ENCODE data around the gene DNM3. TPM values are rescaled to one million over a fixed set of nuclear protein-coding genes. Genes with fewer than 3 reads are reported as not detected.

DNM3 gene
- total RNA-seq, 1 donor from 2014 or later = 4.7 TPM

- Mint-ChIP-seq H3K4me3 (ENCODE audit: unreplicated experiment) (no peak overlapping the region), H3K36me3 (ENCODE audit: low read depth, unreplicated experiment) (peaks cover 18% of the 10 kb centered on the region), H3K27ac (ENCODE audit: unreplicated experiment) (no peak overlapping the region), H3K27me3 (ENCODE audit: low read depth, unreplicated experiment) (no peaks in the 10 kb centered on the region), H3K9me3 (ENCODE audit: unreplicated experiment) (peaks cover 11% of the 10 kb centered on the region), H3K4me1 (ENCODE audit: low read depth, unreplicated experiment) (peaks cover 37% of the 10 kb centered on the region)
- DNase-seq (ENCODE audit: low read depth) = no peak
- Histone ChIP-seq H4K20me1 (ENCODE audit: insufficient read depth, low read length) (no peaks in the 10 kb centered on the region), H3K36me3 (ENCODE audit: insufficient read depth, low read length) (no peaks in the 10 kb centered on the region), H3K79me2 (ENCODE audit: insufficient read depth, low read length) (peaks cover 14% of the 10 kb centered on the region), H3K9me3 (ENCODE audit: insufficient read depth, low read depth, low read length) (no peaks in the 10 kb centered on the region), H3K9ac (ENCODE audit: low read length) (no peak overlapping the region), H2AFZ (ENCODE audit: low read depth, low read length) (no peak overlapping the region), H3K4me3 (ENCODE audit: insufficient read depth, low read depth, low read length) (no peak overlapping the region), H3K27me3 (ENCODE audit: insufficient read depth, low read length) (no peaks in the 10 kb centered on the region), H3K4me1 (ENCODE audit: insufficient read depth, low read length) (peaks cover 6% of the 10 kb centered on the region), H3K27ac (ENCODE audit: low read depth, low read length) (no peak overlapping the region), H3K4me2 (ENCODE audit: low read length) (no peak overlapping the region)
- TF ChIP-seq, protein P1, sequence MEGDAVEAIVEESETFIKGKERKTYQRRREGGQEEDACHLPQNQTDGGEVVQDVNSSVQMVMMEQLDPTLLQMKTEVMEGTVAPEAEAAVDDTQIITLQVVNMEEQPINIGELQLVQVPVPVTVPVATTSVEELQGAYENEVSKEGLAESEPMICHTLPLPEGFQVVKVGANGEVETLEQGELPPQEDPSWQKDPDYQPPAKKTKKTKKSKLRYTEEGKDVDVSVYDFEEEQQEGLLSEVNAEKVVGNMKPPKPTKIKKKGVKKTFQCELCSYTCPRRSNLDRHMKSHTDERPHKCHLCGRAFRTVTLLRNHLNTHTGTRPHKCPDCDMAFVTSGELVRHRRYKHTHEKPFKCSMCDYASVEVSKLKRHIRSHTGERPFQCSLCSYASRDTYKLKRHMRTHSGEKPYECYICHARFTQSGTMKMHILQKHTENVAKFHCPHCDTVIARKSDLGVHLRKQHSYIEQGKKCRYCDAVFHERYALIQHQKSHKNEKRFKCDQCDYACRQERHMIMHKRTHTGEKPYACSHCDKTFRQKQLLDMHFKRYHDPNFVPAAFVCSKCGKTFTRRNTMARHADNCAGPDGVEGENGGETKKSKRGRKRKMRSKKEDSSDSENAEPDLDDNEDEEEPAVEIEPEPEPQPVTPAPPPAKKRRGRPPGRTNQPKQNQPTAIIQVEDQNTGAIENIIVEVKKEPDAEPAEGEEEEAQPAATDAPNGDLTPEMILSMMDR (IDR thresholded peaks at IDR 0.05; ENCODE audit: insufficient read depth, low read depth, low read length) = no peak
- TF ChIP-seq EZH2 (IDR thresholded peaks at IDR 0.05; ENCODE audit: insufficient read depth, low read length) = no peak
- no peak for FAIRE-seq
Observed at GRCh38 chr1:172265905-172266304, 424.6 kb downstream of the DNM3 start.

GRCh38 chr1:172266528-172267174, 425.4 kb downstream of the DNM3 start:
- no peak for FAIRE-seq

More at GRCh38 chr1:172266528-172267174, 425.4 kb downstream of the DNM3 start:
- no peak overlapping the region for H3K27ac Mint-ChIP-seq (ENCODE audit: unreplicated experiment)
- H3K9ac ChIP-seq (ENCODE audit: low read length) = no peak overlapping the region
- no peaks in the 10 kb centered on the region for H4K20me1 ChIP-seq (ENCODE audit: insufficient read depth, low read length)
- H3K27me3 ChIP-seq (ENCODE audit: insufficient read depth, low read length) = no peaks in the 10 kb centered on the region
- H3K79me2 ChIP-seq (ENCODE audit: insufficient read depth, low read length) = peaks cover 9% of the 10 kb centered on the region
- peaks cover 39% of the 10 kb centered on the region for H3K4me1 Mint-ChIP-seq (ENCODE audit: low read depth, unreplicated experiment)
- peak overlapping the region; percentile 3 for H3K4me2 ChIP-seq (ENCODE audit: low read length)
- H3K4me3 Mint-ChIP-seq (ENCODE audit: unreplicated experiment) = no peak overlapping the region
- DNase-seq (ENCODE audit: low read depth) = peak; percentile 37
- H3K36me3 ChIP-seq (ENCODE audit: insufficient read depth, low read length) = no peaks in the 10 kb centered on the region
- no peaks in the 10 kb centered on the region for H3K27me3 Mint-ChIP-seq (ENCODE audit: low read depth, unreplicated experiment)
- peaks cover 6% of the 10 kb centered on the region for H3K4me1 ChIP-seq (ENCODE audit: insufficient read depth, low read length)
- TF ChIP-seq EZH2 (IDR thresholded peaks at IDR 0.05; ENCODE audit: insufficient read depth, low read length) = no peak
- TF ChIP-seq, protein P1 (IDR thresholded peaks at IDR 0.05; ENCODE audit: insufficient read depth, low read depth, low read length) = no peak
- H3K9me3 Mint-ChIP-seq (ENCODE audit: unreplicated experiment) = peaks cover 6% of the 10 kb centered on the region
- no peak overlapping the region for H3K4me3 ChIP-seq (ENCODE audit: insufficient read depth, low read depth, low read length)
- H3K36me3 Mint-ChIP-seq (ENCODE audit: low read depth, unreplicated experiment) = peaks cover 12% of the 10 kb centered on the region
- no peaks in the 10 kb centered on the region for H3K9me3 ChIP-seq (ENCODE audit: insufficient read depth, low read depth, low read length)
- H3K27ac ChIP-seq (ENCODE audit: low read depth, low read length) = no peak overlapping the region
- H2AFZ ChIP-seq (ENCODE audit: low read depth, low read length) = no peak overlapping the region
